ENCODE results near the gene ZDHHC12. TPM values are rescaled to one million over a fixed set of nuclear protein-coding genes. Genes with fewer than 3 reads are reported as not detected.

ZDHHC12 gene
- total and polyA plus RNA-seq, 10 of the 15 experiments (the other 5 are each of a cell fraction or from before 2014, with no cell fraction given): 0.95 to 146 (median 49.9) TPM

- H3K36me3 ChIP-seq (ENCODE audit: control insufficient read depth in 2 of 2, insufficient read depth in 2 of 2, low read length in 1 of 2): peaks cover 0 to 4% of the 10 kb centered on the region in 2 experiments; a peak in 2 of 4 replicates
- CTCF ChIA-PET: interaction anchor here (0.6 to 0.8 kb wide), 2 partner anchors 58 to 100 kb away, joined by 3 read pairs; partner anchors contain the start of gene ENDOG
- no peak overlapping the region for H3K9ac ChIP-seq (ENCODE audit: control insufficient read depth, insufficient read depth, low read length)
- H3K4me3 ChIP-seq: no peak overlapping the region
- no peaks in the 10 kb centered on the region for H3K9me3 ChIP-seq (replicated peaks; ENCODE audit: control insufficient read depth, insufficient read depth, low read length)
- no peaks in the 10 kb centered on the region for H3K4me1 ChIP-seq (ENCODE audit: control insufficient read depth, insufficient read depth, low read length)
- FAIRE-seq (no peak), DNase-seq (ENCODE audit: low read depth, low spot score) (no peak), ATAC-seq (no peak)
- H4K20me1 ChIP-seq (ENCODE audit: control insufficient read depth, insufficient read depth): no peaks in the 10 kb centered on the region
- in situ Hi-C loops (cut with MboI): no loop called here
- whole genome bisulfite sequencing (ENCODE audit: insufficient coverage, insufficient replicate concordance, low lambda C conversion rate, missing lambda C conversion rate): 73% methylated on average over 5 of the region's 5 CpGs
- TF ChIP-seq YBX1 (IDR thresholded peaks at IDR 0.05) (no peak), TARDBP (IDR thresholded peaks at IDR 0.05; ENCODE audit: borderline replicate concordance) (no peak), SUPT20H (IDR thresholded peaks at IDR 0.05; ENCODE audit: borderline replicate concordance, control insufficient read depth, low read depth, low read length) (no peak)
- no peaks in the 10 kb centered on the region for H3K27me3 ChIP-seq (replicated peaks in 1 of 2; ENCODE audit: control insufficient read depth in 2 of 2, insufficient read depth in 2 of 2, low read length in 1 of 2)
- no peak overlapping the region for H3K4me2 ChIP-seq (ENCODE audit: control insufficient read depth, insufficient read depth)
- intact Hi-C loops (cut with micrococcal nuclease; ENCODE audit: unreplicated experiment): no loop called here
- BruUV-seq (replicated peaks): no TSS peak
- POLR2A ChIA-PET: no interaction called here
- SMC1A ChIA-PET (ENCODE audit: uncharacterized antibody, unreplicated experiment): no interaction called here
- H2AFZ ChIP-seq (ENCODE audit: control insufficient read depth, low read depth, low read length): no peak overlapping the region
- H3K27ac ChIP-seq (ENCODE audit: control insufficient read depth, insufficient read depth): no peak overlapping the region
- RAD21 ChIA-PET (ENCODE audit: unreplicated experiment): no interaction called here
- H3K79me2 ChIP-seq (ENCODE audit: control insufficient read depth, insufficient read depth, low read length): peaks cover 10% of the 10 kb centered on the region
Measured at GRCh38 chr9:128718475-128718874, 5.5 kb downstream of the ZDHHC12 start.

GRCh38 chr9:128718047-128718446 is 5.9 kb downstream of the ZDHHC12 start:
- FAIRE-seq (no peak), ATAC-seq (no peak), DNase-seq (ENCODE audit: low read depth, low spot score) (no peak)
- Histone ChIP-seq H3K4me2 (ENCODE audit: control insufficient read depth, insufficient read depth) (no peak overlapping the region), H3K36me3 (ENCODE audit: control insufficient read depth in 2 of 2, insufficient read depth in 2 of 2, low read length in 1 of 2) (peaks cover 0 to 4% of the 10 kb centered on the region in 2 experiments; a peak in 2 of 4 replicates), H2AFZ (ENCODE audit: control insufficient read depth, low read depth, low read length) (no peak overlapping the region), H3K9me3 (replicated peaks; ENCODE audit: control insufficient read depth, insufficient read depth, low read length) (no peaks in the 10 kb centered on the region), H3K9ac (ENCODE audit: control insufficient read depth, insufficient read depth, low read length) (no peak overlapping the region), H3K27me3 (replicated peaks in 1 of 2; ENCODE audit: control insufficient read depth in 2 of 2, insufficient read depth in 2 of 2, low read length in 1 of 2) (no peaks in the 10 kb centered on the region), H3K4me3 (no peak overlapping the region), H4K20me1 (ENCODE audit: control insufficient read depth, insufficient read depth) (no peaks in the 10 kb centered on the region), H3K79me2 (ENCODE audit: control insufficient read depth, insufficient read depth, low read length) (peaks cover 6% of the 10 kb centered on the region), H3K27ac (ENCODE audit: control insufficient read depth, insufficient read depth) (no peak overlapping the region), H3K4me1 (ENCODE audit: control insufficient read depth, insufficient read depth, low read length) (no peaks in the 10 kb centered on the region)
- intact Hi-C loops (cut with micrococcal nuclease; ENCODE audit: unreplicated experiment): no loop called here
- WGBS (ENCODE audit: insufficient coverage, insufficient replicate concordance, low lambda C conversion rate, missing lambda C conversion rate): 57% methylated on average over 8 of the region's 8 CpGs
- in situ Hi-C loops (cut with MboI): no loop called here
- TF ChIP-seq POLR2A (IDR thresholded peaks at IDR 0.05; ENCODE audit: low read depth, low read length): peak; percentile 35; the same call in 1 of the 2 replicates
- no peak for TF ChIP-seq RUNX3 (IDR thresholded peaks at IDR 0.05; ENCODE audit: low read length)
- POLR2A ChIA-PET: no interaction called here
- CTCF ChIA-PET: interaction anchor here (0.8 kb wide), 1 partner anchor 100 kb away, joined by 3 read pairs; the partner anchor contains the start of gene ENDOG
- RAD21 ChIA-PET (ENCODE audit: unreplicated experiment): no interaction called here
- SMC1A ChIA-PET (ENCODE audit: uncharacterized antibody, unreplicated experiment): no interaction called here
- no TSS peak for BruUV-seq (replicated peaks)
